Measurements from ENCODE around the gene TMOD1. TPM values are rescaled to one million over a fixed set of nuclear protein-coding genes. Genes with fewer than 3 reads are reported as not detected.

TMOD1 gene
- total RNA-seq, 2 donors from 2014 or later, result 7.0 to 8.0 TPM

DNA sequence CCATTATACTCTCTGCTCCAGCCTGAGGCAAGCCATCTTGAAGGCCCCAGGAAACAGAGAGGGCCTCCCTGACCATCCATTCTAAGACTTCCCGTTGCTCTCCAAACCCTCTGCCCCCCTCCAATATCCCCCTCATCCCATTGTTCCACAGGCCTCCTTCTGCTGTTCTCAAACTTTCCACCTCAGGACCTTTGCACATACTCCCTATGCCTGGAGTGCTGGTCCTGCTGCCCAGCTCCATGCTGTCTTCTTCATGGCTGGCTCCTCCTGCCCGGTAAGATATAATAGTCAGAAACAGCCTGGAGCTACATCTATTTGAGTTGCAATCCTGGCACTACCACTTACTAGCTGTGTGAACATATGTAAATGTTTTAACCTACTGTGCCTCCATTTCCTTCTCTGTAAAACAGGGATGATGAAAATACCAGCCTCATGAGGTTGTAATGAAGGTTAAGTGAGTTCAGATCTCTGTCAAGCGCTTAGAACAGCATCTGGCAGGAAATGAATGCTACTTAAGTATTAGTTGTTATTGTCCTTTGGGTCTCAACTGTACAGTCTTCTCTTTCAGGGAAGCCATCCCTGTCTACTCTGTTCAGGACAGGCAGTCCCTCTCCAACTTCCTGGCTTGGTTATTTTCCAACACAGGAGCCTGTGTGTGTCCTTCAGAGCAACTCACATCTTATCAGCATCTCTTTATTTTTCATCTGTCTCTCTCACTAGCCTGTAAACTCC lies 45.8 kb downstream of the TMOD1 start:
- WGBS, result 94% methylated on average over 3 of the region's 3 CpGs
- Histone ChIP-seq H3K9me3 (no peaks in the 10 kb centered on the region), H3K4me1 (replicated peaks) (no peaks in the 10 kb centered on the region), H3K27ac (no peak overlapping the region), H3K36me3 (no peaks in the 10 kb centered on the region), H3K4me3 (no peak overlapping the region), H3K27me3 (replicated peaks; ENCODE audit: insufficient read depth) (no peaks in the 10 kb centered on the region)
- no peak for DNase-seq (ENCODE audit: low spot score)
- intact Hi-C loops (cut with DNase I), result no loop called here
- TF ChIP-seq POLR2AphosphoS5 (IDR thresholded peaks at IDR 0.05) (no peak), POLR2A (IDR thresholded peaks at IDR 0.05) (no peak)
- TF ChIP-seq, protein P1, sequence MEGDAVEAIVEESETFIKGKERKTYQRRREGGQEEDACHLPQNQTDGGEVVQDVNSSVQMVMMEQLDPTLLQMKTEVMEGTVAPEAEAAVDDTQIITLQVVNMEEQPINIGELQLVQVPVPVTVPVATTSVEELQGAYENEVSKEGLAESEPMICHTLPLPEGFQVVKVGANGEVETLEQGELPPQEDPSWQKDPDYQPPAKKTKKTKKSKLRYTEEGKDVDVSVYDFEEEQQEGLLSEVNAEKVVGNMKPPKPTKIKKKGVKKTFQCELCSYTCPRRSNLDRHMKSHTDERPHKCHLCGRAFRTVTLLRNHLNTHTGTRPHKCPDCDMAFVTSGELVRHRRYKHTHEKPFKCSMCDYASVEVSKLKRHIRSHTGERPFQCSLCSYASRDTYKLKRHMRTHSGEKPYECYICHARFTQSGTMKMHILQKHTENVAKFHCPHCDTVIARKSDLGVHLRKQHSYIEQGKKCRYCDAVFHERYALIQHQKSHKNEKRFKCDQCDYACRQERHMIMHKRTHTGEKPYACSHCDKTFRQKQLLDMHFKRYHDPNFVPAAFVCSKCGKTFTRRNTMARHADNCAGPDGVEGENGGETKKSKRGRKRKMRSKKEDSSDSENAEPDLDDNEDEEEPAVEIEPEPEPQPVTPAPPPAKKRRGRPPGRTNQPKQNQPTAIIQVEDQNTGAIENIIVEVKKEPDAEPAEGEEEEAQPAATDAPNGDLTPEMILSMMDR (IDR thresholded peaks at IDR 0.05), result no peak

DNA sequence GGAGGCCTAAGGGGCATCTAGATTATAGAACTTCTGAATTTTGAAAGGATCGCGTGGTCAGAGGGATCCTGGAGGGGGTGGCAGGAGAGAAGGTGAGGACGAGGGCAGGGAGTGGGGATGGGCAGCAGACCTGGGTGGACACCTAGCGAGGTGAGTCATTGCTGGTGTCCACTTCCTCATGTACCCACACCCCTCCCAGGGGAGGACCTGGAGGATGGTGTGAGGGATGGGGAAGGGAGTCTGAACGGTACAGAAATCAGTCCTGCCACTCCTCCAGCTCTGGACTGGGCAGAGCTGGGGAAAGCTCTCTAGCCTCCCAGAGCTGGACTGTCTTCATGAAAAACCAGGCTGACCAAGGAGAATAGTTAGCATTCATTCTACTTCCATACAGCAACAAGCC lies 46.9 kb downstream of the TMOD1 start:
- TF ChIP-seq POLR2AphosphoS5 (IDR thresholded peaks at IDR 0.05) (no peak), POLR2A (IDR thresholded peaks at IDR 0.05) (no peak)
- TF ChIP-seq, protein P1 (IDR thresholded peaks at IDR 0.05), result no peak
- Histone ChIP-seq H3K36me3 (no peaks in the 10 kb centered on the region), H3K9me3 (no peaks in the 10 kb centered on the region), H3K4me3 (no peak overlapping the region), H3K27ac (no peak overlapping the region), H3K27me3 (replicated peaks; ENCODE audit: insufficient read depth) (no peaks in the 10 kb centered on the region), H3K4me1 (replicated peaks) (no peaks in the 10 kb centered on the region)
- intact Hi-C loops (cut with DNase I), result no loop called here
- DNase-seq (ENCODE audit: low spot score), result no peak
- 70% methylated on average over 5 of the region's 5 CpGs for WGBS

DNA sequence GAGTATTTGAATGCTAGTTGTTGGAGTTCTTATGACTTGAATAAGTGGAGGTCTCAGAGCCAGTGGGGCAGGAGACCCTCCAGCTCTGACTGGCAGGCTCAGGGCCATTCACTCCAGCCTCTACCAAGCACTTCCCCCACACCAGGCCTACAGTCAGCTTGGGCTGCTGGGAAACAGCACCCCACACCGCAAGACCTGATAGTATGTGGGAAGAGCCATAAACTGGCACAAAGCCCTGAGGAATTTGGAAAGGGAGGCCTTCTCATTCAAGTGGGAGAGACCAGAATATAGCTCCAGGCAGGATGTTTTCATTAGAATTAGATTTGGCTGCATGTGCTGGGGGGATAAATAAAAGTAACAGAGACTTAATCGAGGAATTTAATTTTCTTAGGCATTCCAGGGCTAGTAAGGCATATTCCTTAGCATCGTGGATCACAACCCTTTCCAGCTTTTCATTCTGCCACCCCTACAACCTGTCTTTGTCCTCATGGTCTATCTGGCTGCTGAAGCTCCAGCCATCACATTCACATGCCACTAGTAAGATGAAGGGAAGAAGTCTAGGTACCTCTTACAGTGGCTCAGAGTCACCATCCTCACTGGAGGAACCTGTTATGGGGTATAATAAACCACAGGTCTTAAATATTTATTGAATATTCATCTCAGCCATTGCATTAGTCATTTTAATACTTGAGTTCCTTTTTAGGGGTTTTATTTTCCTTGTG lies 47.5 kb downstream of the TMOD1 start:
- Histone ChIP-seq H3K4me1 (replicated peaks) (no peaks in the 10 kb centered on the region), H3K4me3 (no peak overlapping the region), H3K27me3 (replicated peaks; ENCODE audit: insufficient read depth) (no peaks in the 10 kb centered on the region), H3K36me3 (no peaks in the 10 kb centered on the region), H3K9me3 (no peaks in the 10 kb centered on the region), H3K27ac (no peak overlapping the region)
- no peak for DNase-seq (ENCODE audit: low spot score)
- 83% methylated on average over 3 of the region's 3 CpGs for whole genome bisulfite sequencing
- intact Hi-C loops (cut with DNase I), result no loop called here
- TF ChIP-seq POLR2AphosphoS5 (IDR thresholded peaks at IDR 0.05) (no peak), POLR2A (IDR thresholded peaks at IDR 0.05) (no peak)
- TF ChIP-seq, protein P1 (IDR thresholded peaks at IDR 0.05), result no peak

DNA sequence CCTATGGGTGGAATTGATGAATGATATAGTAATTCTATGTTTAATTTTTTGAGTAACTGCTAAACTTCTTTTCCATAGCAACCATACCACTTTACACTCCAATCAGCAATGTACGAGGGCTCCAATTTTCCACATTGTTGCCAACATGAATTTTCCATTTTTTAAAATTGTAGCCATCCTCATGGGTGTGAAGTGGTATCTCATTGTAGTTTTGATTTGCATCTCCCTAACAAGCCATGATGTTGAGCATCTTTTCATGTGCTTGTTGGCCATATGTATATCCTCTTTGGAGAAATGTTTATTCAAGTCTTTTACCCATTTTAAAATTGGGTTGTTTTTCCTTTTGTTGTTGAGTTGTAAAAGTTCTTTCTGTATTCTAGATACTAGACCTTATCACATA lies 48.9 kb downstream of the TMOD1 start:
- intact Hi-C loops (cut with DNase I), result no loop called here
- TF ChIP-seq POLR2AphosphoS5 (IDR thresholded peaks at IDR 0.05) (no peak), POLR2A (IDR thresholded peaks at IDR 0.05) (no peak)
- TF ChIP-seq, protein P1 (IDR thresholded peaks at IDR 0.05), result no peak
- H3K36me3 ChIP-seq, result no peaks in the 10 kb centered on the region
- no peaks in the 10 kb centered on the region for H3K27me3 ChIP-seq (replicated peaks; ENCODE audit: insufficient read depth)
- WGBS, result 85% methylated on average over 1 of the region's 1 CpG
- no peak overlapping the region for H3K27ac ChIP-seq
- no peaks in the 10 kb centered on the region for H3K4me1 ChIP-seq (replicated peaks)
- no peaks in the 10 kb centered on the region for H3K9me3 ChIP-seq
- H3K4me3 ChIP-seq, result no peak overlapping the region
- DNase-seq (ENCODE audit: low spot score), result no peak
